GM23338 (cell line): ENCODE data around the gene TMSB4Y. TPM values are rescaled to one million over a fixed set of nuclear protein-coding genes. Genes with fewer than 3 reads are reported as not detected.
A peak's percentile ranks its signal among the peaks of the same experiment; 100 is the strongest.

Source experiments
- ATAC-seq: fragments of 200-7000 bp; cut with Tn5 transposase; 3 replicates; pipeline ENCODE4 v1.9.1; 2020
- DNase-seq: peaks from one replicate; pipeline ENCODE4 v3.0.0-alpha.2; 2015; ENCODE audit warnings: low spot score
- H2AFZ ChIP-seq: fragments of 200-600 bp; sonication (generic); 2 replicates; pipeline ENCODE4 v1.8.0; 2016; ENCODE audit warnings: antibody characterized with exemption, mild to moderate bottlenecking, moderate library complexity
- H3F3A ChIP-seq: fragments of 200-600 bp; sonication (generic); replicated peaks from 2 replicates; pipeline ENCODE4 v1.8.0; 2017; ENCODE audit warnings: antibody characterized with exemption, mixed run types, low read depth
- H3K27ac ChIP-seq: fragments of 200-600 bp; sonication (generic); 2 replicates; pipeline ENCODE4 v1.6.1; 2016; ENCODE audit warnings: low read depth
- H3K27me3 ChIP-seq: fragments of 200-600 bp; sonication (generic); 2 replicates; pipeline ENCODE4 v1.8.0; 2016; ENCODE audit warnings: mild to moderate bottlenecking, mixed run types, moderate library complexity; ENCODE audit not compliant: insufficient read depth
- H3K36me3 ChIP-seq: fragments of 200-600 bp; sonication (generic); 2 replicates; pipeline ENCODE4 v1.8.0; 2016; ENCODE audit warnings: mild to moderate bottlenecking; ENCODE audit not compliant: insufficient read depth
- H3K4me1 ChIP-seq: fragments of 200-600 bp; sonication (generic); 2 replicates; pipeline ENCODE4 v1.8.0; 2016; ENCODE audit warnings: mild to moderate bottlenecking, moderate library complexity; ENCODE audit not compliant: insufficient read depth
- H3K4me2 ChIP-seq: fragments of 200-600 bp; sonication (generic); 2 replicates; pipeline ENCODE4 v1.7.1; 2017; ENCODE audit warnings: mixed run types
- H3K4me3 ChIP-seq: fragments of 200-600 bp; sonication (generic); 2 replicates; pipeline ENCODE4 v1.6.1; 2016; ENCODE audit warnings: mixed run types
- H3K79me2 ChIP-seq: fragments of 200-600 bp; sonication (generic); replicated peaks from 2 replicates; pipeline ENCODE4 v1.8.0; 2017; ENCODE audit warnings: mild to moderate bottlenecking; ENCODE audit not compliant: insufficient read depth
- H3K9me2 ChIP-seq: fragments of 200-600 bp; sonication (generic); 2 replicates; pipeline ENCODE4 v1.8.0; 2017; ENCODE audit not compliant: insufficient read depth
- H4K20me1 ChIP-seq: fragments of 200-600 bp; sonication (generic); replicated peaks from 2 replicates; pipeline ENCODE4 v1.8.0; 2017; ENCODE audit warnings: mild to moderate bottlenecking; ENCODE audit not compliant: insufficient read depth
- H3K27ac Mint-ChIP-seq: 2 replicates; pipeline ENCODE4 v1.8.0; 2020; ENCODE audit warnings: inconsistent platforms, mild to moderate bottlenecking, moderate library complexity, mixed read lengths
- H3K27me3 Mint-ChIP-seq: 3 replicates; pipeline ENCODE4 v1.8.0; 2022; ENCODE audit warnings: low read depth, mild to moderate bottlenecking, moderate library complexity, mixed read lengths, inconsistent platforms; ENCODE audit not compliant: insufficient read depth, poor library complexity
- H3K36me3 Mint-ChIP-seq: 3 replicates; pipeline ENCODE4 v1.8.0; 2021; ENCODE audit warnings: low read depth, mild to moderate bottlenecking, inconsistent platforms, moderate library complexity, mixed read lengths
- H3K4me1 Mint-ChIP-seq: 3 replicates; pipeline ENCODE4 v1.8.0; 2020; ENCODE audit warnings: mild to moderate bottlenecking, inconsistent platforms, mixed read lengths
- H3K4me3 Mint-ChIP-seq: 3 replicates; pipeline ENCODE4 v1.8.0; 2021; ENCODE audit warnings: moderate library complexity, mild to moderate bottlenecking, inconsistent platforms, mixed read lengths
- H3K9me3 Mint-ChIP-seq: 3 replicates; pipeline ENCODE4 v1.8.0; 2020; ENCODE audit warnings: moderate library complexity, mild to moderate bottlenecking, inconsistent platforms, mixed read lengths
- CREB1 ChIP-seq: fragments of 250-450 bp; sonication (Bioruptor Pico); IDR thresholded peaks from 2 replicates; pipeline ENCODE4 v1.5.0; 2020; ENCODE audit warnings: low read depth, mild to moderate bottlenecking, moderate library complexity
- NANOG ChIP-seq: IDR thresholded peaks from 2 replicates; pipeline ENCODE4 v1.6.1; 2016; ENCODE audit warnings: antibody characterized with exemption, borderline replicate concordance
- ZNF114 ChIP-seq: fragments of 250-450 bp; sonication (Bioruptor Pico); IDR thresholded peaks from 2 replicates; pipeline ENCODE4 v1.5.0; 2020; ENCODE audit warnings: mild to moderate bottlenecking, moderate library complexity
- long read RNA-seq: library from polyadenylated mRNA; unstranded; transcript quantifications from one replicate; pipeline ENCODE4 v2.0.0, GENCODE V29; 2020; ENCODE audit not compliant: unreplicated experiment
- polyA plus RNA-seq: library from polyadenylated mRNA; unstranded; fragments of >200 nt; fragmentation: Nextera tagmentation; extraction: Ambion mirVana; gene quantifications from 2 replicates; pipeline ENCODE4 v1.2.1, GENCODE V29; 2016
- total RNA-seq: library from RNA; depleted of rRNA; stranded (reverse); fragments of >200 nt; shearing (Covaris generic); gene quantifications from 2 replicates; pipeline ENCODE4 v1.2.3, GENCODE V29; 2014; rRNA removed
- TF ChIP-seq, protein P1 (sequence below): IDR thresholded peaks from one replicate; pipeline ENCODE4 v1.6.1; 2018; ENCODE audit warnings: antibody characterized with exemption; ENCODE audit not compliant: unreplicated experiment
- TF ChIP-seq, protein P2 (sequence below): fragments of 250-450 bp; sonication (Bioruptor Pico); IDR thresholded peaks from 2 replicates; pipeline ENCODE4 v1.5.0; 2020; ENCODE audit warnings: mild to moderate bottlenecking, moderate library complexity

Gene TMSB4Y
- total RNA-seq = 8.7 and 9.8 TPM in 2 replicates
- polyA plus RNA-seq = 12.2 and 13.4 TPM in 2 replicates
- long read RNA-seq, transcript TMSB4Y-201 (2 exons, 1,669 nt) = major isoform, 5 of 8 reads
- long read RNA-seq, partial matches to known transcripts = 2 of 8 reads
- long read RNA-seq, other reads (novel, unspliced or antisense) = 1 of 8 reads

- Mint-ChIP-seq H3K4me3 (peak within 1 kb of the TSS; percentile 88), H3K9me3 (peaks cover 3% of the 10 kb centered on the region; the same call in 1 of the 3 replicates), H3K36me3 (peaks cover 23% of the 10 kb centered on the region; the same call in 2 of the 3 replicates), H3K27ac (peak within 1 kb of the TSS; percentile 100), H3K4me1 (peaks cover 11% of the 10 kb centered on the region; the same call in 2 of the 3 replicates), H3K27me3 (peaks cover 7% of the 10 kb centered on the region)
- H3K27ac ChIP-seq = peak within 1 kb of the TSS; percentile 100
- H3K4me3 ChIP-seq = peak within 1 kb of the TSS; percentile 69
- TF ChIP-seq CREB1 (CRISPR knock-in tag) = peak; percentile 23; the same call in 1 of the 2 replicates
- no peak for TF ChIP-seq ZNF114 (CRISPR knock-in tag)
- H3K36me3 ChIP-seq = no peaks in the 10 kb centered on the region
- H4K20me1 ChIP-seq = no peaks in the 10 kb centered on the region
- peak; percentile 74 for ATAC-seq
- DNase-seq = peak; percentile 71
- H3K4me2 ChIP-seq = peak within 1 kb of the TSS; percentile 87
- no peak within 1 kb of the TSS for H2AFZ ChIP-seq
- H3K9me2 ChIP-seq = no peaks in the 10 kb centered on the region
- no peaks in the 10 kb centered on the region for H3K27me3 ChIP-seq
- H3K4me1 ChIP-seq = peaks cover 16% of the 10 kb centered on the region
- no peaks in the 10 kb centered on the region for H3F3A ChIP-seq
- H3K79me2 ChIP-seq = peaks cover 36% of the 10 kb centered on the region
These were observed at the start of gene TMSB4Y for GRCh38 chrY:13703568-13703968. TMSB4Y (plus strand) TSS chrY:13703899.

- H3K27me3 Mint-ChIP-seq = peaks cover 1% of the 10 kb centered on the region
- H3K27ac Mint-ChIP-seq = 0 out of 2 replicates have a peak overlapping the region, but pooled peaks have one; percentile 23
- no peak overlapping the region for H3K4me3 ChIP-seq
- H3K36me3 ChIP-seq = no peaks in the 10 kb centered on the region
- no peaks in the 10 kb centered on the region for H3F3A ChIP-seq
- TF ChIP-seq, protein P1, sequence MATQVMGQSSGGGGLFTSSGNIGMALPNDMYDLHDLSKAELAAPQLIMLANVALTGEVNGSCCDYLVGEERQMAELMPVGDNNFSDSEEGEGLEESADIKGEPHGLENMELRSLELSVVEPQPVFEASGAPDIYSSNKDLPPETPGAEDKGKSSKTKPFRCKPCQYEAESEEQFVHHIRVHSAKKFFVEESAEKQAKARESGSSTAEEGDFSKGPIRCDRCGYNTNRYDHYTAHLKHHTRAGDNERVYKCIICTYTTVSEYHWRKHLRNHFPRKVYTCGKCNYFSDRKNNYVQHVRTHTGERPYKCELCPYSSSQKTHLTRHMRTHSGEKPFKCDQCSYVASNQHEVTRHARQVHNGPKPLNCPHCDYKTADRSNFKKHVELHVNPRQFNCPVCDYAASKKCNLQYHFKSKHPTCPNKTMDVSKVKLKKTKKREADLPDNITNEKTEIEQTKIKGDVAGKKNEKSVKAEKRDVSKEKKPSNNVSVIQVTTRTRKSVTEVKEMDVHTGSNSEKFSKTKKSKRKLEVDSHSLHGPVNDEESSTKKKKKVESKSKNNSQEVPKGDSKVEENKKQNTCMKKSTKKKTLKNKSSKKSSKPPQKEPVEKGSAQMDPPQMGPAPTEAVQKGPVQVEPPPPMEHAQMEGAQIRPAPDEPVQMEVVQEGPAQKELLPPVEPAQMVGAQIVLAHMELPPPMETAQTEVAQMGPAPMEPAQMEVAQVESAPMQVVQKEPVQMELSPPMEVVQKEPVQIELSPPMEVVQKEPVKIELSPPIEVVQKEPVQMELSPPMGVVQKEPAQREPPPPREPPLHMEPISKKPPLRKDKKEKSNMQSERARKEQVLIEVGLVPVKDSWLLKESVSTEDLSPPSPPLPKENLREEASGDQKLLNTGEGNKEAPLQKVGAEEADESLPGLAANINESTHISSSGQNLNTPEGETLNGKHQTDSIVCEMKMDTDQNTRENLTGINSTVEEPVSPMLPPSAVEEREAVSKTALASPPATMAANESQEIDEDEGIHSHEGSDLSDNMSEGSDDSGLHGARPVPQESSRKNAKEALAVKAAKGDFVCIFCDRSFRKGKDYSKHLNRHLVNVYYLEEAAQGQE = no peak
- 0 out of 2 replicates have a peak, but pooled peaks have one; percentile 13 for TF ChIP-seq NANOG
- TF ChIP-seq, protein P2, sequence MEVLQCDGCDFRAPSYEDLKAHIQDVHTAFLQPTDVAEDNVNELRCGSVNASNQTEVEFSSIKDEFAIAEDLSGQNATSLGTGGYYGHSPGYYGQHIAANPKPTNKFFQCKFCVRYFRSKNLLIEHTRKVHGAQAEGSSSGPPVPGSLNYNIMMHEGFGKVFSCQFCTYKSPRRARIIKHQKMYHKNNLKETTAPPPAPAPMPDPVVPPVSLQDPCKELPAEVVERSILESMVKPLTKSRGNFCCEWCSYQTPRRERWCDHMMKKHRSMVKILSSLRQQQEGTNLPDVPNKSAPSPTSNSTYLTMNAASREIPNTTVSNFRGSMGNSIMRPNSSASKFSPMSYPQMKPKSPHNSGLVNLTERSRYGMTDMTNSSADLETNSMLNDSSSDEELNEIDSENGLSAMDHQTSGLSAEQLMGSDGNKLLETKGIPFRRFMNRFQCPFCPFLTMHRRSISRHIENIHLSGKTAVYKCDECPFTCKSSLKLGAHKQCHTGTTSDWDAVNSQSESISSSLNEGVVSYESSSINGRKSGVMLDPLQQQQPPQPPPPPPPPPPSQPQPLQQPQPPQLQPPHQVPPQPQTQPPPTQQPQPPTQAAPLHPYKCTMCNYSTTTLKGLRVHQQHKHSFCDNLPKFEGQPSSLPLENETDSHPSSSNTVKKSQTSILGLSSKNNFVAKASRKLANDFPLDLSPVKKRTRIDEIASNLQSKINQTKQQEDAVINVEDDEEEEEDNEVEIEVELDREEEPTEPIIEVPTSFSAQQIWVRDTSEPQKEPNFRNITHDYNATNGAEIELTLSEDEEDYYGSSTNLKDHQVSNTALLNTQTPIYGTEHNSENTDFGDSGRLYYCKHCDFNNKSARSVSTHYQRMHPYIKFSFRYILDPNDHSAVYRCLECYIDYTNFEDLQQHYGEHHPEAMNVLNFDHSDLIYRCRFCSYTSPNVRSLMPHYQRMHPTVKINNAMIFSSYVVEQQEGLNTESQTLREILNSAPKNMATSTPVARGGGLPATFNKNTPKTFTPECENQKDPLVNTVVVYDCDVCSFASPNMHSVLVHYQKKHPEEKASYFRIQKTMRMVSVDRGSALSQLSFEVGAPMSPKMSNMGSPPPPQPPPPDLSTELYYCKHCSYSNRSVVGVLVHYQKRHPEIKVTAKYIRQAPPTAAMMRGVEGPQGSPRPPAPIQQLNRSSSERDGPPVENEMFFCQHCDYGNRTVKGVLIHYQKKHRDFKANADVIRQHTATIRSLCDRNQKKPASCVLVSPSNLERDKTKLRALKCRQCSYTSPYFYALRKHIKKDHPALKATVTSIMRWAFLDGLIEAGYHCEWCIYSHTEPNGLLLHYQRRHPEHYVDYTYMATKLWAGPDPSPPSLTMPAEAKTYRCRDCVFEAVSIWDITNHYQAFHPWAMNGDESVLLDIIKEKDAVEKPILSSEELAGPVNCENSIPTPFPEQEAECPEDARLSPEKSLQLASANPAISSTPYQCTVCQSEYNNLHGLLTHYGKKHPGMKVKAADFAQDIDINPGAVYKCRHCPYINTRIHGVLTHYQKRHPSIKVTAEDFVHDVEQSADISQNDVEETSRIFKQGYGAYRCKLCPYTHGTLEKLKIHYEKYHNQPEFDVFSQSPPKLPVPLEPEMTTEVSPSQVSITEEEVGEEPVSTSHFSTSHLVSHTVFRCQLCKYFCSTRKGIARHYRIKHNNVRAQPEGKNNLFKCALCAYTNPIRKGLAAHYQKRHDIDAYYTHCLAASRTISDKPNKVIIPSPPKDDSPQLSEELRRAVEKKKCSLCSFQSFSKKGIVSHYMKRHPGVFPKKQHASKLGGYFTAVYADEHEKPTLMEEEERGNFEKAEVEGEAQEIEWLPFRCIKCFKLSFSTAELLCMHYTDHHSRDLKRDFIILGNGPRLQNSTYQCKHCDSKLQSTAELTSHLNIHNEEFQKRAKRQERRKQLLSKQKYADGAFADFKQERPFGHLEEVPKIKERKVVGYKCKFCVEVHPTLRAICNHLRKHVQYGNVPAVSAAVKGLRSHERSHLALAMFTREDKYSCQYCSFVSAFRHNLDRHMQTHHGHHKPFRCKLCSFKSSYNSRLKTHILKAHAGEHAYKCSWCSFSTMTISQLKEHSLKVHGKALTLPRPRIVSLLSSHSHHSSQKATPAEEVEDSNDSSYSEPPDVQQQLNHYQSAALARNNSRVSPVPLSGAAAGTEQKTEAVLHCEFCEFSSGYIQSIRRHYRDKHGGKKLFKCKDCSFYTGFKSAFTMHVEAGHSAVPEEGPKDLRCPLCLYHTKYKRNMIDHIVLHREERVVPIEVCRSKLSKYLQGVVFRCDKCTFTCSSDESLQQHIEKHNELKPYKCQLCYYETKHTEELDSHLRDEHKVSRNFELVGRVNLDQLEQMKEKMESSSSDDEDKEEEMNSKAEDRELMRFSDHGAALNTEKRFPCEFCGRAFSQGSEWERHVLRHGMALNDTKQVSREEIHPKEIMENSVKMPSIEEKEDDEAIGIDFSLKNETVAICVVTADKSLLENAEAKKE = 0 out of 2 replicates have a peak, but pooled peaks have one; percentile 6
- no peak overlapping the region for H3K4me2 ChIP-seq
- H2AFZ ChIP-seq = no peak overlapping the region
- H3K4me3 Mint-ChIP-seq = no peak overlapping the region
- H3K9me2 ChIP-seq = no peaks in the 10 kb centered on the region
- DNase-seq (peak; percentile 17), ATAC-seq (peak; percentile 50)
- peak overlapping the region; percentile 74; the same call in 1 of the 2 replicates for H3K27ac ChIP-seq
- H3K4me1 ChIP-seq = peaks cover 11% of the 10 kb centered on the region; the same call in 1 of the 2 replicates
- no peaks in the 10 kb centered on the region for H4K20me1 ChIP-seq
- no peaks in the 10 kb centered on the region for H3K79me2 ChIP-seq
- H3K4me1 Mint-ChIP-seq = peaks cover 15% of the 10 kb centered on the region
- H3K36me3 Mint-ChIP-seq = peaks cover 45% of the 10 kb centered on the region
- H3K27me3 ChIP-seq = no peaks in the 10 kb centered on the region
- H3K9me3 Mint-ChIP-seq = peaks cover 46% of the 10 kb centered on the region
These were observed 39.5 kb upstream of the TMSB4Y start for GRCh38 chrY:13664162-13664561.
